ENCODE results near the gene MYMX. TPM values are rescaled to one million over a fixed set of nuclear protein-coding genes. Genes with fewer than 3 reads are reported as not detected.
"Not testable (repeated sequence)": the region's sequence is repeated elsewhere in the genome, so short reads cannot be mapped to it uniquely, and the experiment has no call there.

MYMX gene
- polyA plus RNA-seq, 1 experiment: not detected

DNA sequence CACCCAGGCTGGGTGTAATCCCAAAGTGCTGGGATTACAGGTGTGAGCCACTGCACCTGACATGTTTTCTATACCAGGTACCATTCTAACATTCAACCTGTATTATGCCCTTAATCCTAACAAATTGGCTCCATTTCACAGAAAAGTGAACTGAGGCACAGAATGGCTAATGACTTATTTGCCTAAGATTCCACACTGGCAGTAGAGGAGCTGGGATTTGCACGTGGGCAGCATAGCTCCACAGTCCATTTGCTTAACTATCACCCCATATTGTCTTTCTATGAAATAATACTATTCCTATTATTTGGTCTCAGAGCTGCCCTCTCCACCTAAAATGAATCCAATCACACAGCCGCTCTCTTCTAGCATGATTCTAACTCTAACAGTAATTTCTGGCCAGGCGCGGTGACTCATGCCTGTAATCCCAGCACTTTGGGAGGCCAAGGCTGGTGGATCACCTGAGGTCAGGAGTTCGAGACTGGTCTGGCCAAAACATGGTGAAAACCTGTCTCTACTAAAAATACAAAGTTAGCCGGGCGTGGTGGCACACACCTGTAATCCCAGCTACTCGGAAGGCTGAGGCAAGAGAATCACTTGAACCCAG lies 23.3 kb upstream of the MYMX start:
- no peak overlapping the region for H3K4me3 ChIP-seq (ENCODE audit: low read depth, low read length)
- no peak for DNase-seq (ENCODE audit: low read depth)
- POLR2A ChIA-PET: no interaction called here
- peaks cover 3% of the 10 kb centered on the region for H3K27me3 ChIP-seq (ENCODE audit: control insufficient read depth, insufficient read depth, low read length)
- CTCF ChIA-PET: interaction anchor here (1.1 to 1.4 kb wide), 2 partner anchors 32 to 41 kb away, joined by 3 to 4 read pairs; no protein-coding TSS in a partner anchor
- TF ChIP-seq, protein P1, sequence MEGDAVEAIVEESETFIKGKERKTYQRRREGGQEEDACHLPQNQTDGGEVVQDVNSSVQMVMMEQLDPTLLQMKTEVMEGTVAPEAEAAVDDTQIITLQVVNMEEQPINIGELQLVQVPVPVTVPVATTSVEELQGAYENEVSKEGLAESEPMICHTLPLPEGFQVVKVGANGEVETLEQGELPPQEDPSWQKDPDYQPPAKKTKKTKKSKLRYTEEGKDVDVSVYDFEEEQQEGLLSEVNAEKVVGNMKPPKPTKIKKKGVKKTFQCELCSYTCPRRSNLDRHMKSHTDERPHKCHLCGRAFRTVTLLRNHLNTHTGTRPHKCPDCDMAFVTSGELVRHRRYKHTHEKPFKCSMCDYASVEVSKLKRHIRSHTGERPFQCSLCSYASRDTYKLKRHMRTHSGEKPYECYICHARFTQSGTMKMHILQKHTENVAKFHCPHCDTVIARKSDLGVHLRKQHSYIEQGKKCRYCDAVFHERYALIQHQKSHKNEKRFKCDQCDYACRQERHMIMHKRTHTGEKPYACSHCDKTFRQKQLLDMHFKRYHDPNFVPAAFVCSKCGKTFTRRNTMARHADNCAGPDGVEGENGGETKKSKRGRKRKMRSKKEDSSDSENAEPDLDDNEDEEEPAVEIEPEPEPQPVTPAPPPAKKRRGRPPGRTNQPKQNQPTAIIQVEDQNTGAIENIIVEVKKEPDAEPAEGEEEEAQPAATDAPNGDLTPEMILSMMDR (IDR thresholded peaks at IDR 0.05; ENCODE audit: insufficient read depth, low read depth, low read length): no peak
- H3K36me3 ChIP-seq (ENCODE audit: control insufficient read depth, insufficient read depth, low read length): no peaks in the 10 kb centered on the region

DNA sequence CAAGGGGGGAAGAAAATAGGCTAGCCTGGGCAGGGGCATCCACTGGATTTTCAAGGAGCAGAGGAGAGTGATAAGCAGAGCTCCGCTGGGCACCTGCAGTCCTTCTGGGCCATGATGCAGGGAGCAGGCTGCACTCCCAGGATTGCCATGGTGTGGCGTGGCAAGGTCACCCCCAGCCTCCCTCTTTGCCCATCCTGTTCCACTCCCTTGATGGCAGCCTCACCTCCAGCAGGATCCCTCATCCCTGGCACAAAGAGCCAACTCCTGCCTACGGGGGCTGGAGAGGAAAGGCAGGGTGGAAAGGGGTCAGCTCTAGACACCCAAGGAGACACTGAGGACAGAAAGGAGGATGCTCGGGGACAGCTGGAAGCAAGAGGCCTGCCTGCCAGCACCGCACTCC lies 22.4 kb upstream of the MYMX start:
- TF ChIP-seq, protein P1 (IDR thresholded peaks at IDR 0.05; ENCODE audit: insufficient read depth, low read depth, low read length): no peak
- no peak for DNase-seq (ENCODE audit: low read depth)

DNA sequence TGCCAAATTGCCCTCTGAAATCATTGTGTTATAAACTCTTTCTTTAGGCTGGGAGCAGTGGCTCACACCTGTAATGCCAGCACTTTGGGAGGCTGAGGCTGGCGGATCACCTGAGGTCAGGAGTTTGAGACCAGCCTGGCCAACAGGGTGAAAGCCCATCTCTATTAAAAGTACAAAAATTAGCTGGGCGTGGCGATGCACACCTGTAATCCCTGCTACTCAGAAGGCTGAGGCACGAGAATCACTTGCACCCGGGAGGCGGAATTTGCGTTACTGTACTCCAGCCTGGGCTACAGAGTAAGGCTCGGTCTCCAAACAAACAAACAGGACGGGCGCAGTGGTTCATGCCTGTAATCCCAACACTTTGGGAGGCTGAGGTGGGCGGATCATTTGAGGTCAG lies 20.4 kb upstream of the MYMX start:
- POLR2A ChIA-PET; H3K4me3 ChIP-seq (ENCODE audit: low read depth, low read length): not testable (repeated sequence)
- CTCF ChIA-PET: interaction anchor here (1.4 kb wide), 1 partner anchor 38 kb away, joined by 4 read pairs; no protein-coding TSS in a partner anchor

More for the DNA sequence above, 22.4 kb upstream of the MYMX start:
- CTCF ChIA-PET: interaction anchor here (0.5 to 1.4 kb wide), 3 partner anchors 20 to 74 kb away, joined by 3 to 7 read pairs (median 3); no protein-coding TSS in a partner anchor
- H3K4me3 ChIP-seq (ENCODE audit: low read depth, low read length): no peak overlapping the region
- H3K27me3 ChIP-seq (ENCODE audit: control insufficient read depth, insufficient read depth, low read length): peaks cover 3% of the 10 kb centered on the region
- POLR2A ChIA-PET: no interaction called here
- H3K36me3 ChIP-seq (ENCODE audit: control insufficient read depth, insufficient read depth, low read length): no peaks in the 10 kb centered on the region

DNA sequence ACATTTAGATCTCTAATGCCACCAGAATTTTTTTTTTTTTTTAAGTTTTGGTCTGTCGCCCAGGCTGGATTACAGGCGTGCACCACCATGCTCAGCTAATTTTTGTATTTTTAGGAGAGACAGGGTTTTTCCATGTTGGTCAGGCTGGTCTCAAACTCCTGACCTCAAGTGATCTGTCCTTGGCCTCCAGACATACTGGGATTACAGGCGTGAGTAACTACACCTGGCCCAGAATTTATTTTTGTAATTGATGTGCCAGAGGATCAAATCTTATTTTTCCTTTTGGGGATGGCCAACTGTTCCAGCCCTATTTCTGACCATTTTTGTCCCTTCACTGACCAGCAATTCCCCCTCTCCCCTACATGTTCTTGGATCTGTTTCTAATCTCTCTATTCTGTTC lies 18.0 kb upstream of the MYMX start:
- Histone ChIP-seq H3K4me3 (ENCODE audit: low read depth, low read length) (no peak overlapping the region), H3K36me3 (ENCODE audit: control insufficient read depth, insufficient read depth, low read length) (no peaks in the 10 kb centered on the region), H3K27me3 (ENCODE audit: control insufficient read depth, insufficient read depth, low read length) (peaks cover 8% of the 10 kb centered on the region)
- ChIA-PET CTCF (no interaction called here), POLR2A (no interaction called here)
- TF ChIP-seq, protein P1 (IDR thresholded peaks at IDR 0.05; ENCODE audit: insufficient read depth, low read depth, low read length): no peak
- DNase-seq (ENCODE audit: low read depth): no peak

More for the DNA sequence above, 20.4 kb upstream of the MYMX start:
- DNase-seq (ENCODE audit: low read depth); H3K27me3 ChIP-seq (ENCODE audit: control insufficient read depth, insufficient read depth, low read length); H3K36me3 ChIP-seq (ENCODE audit: control insufficient read depth, insufficient read depth, low read length): not testable (repeated sequence)

DNA sequence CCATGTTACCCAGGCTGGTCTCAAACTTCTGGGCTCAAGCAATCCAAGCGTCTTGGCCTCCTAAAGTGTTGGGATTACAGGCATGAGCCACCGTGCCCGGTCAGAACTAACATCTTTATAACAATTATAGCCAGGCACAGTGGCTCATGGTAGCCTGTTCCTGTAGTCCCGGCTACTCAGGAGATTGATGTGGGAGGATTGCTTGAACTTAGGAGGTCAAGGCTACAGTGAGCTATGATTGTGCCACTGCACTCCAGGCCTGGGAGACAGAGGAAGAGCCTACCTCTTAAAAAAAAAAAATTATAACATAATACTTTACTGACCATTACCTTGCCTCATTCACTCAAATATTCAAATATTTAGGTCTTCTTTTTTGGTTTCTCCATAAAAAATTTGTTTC lies 16.8 kb upstream of the MYMX start:
- TF ChIP-seq, protein P1 (IDR thresholded peaks at IDR 0.05; ENCODE audit: insufficient read depth, low read depth, low read length): no peak
- CTCF ChIA-PET: interaction anchor here (1.1 to 1.8 kb wide), 2 partner anchors 22 to 35 kb away, joined by 6 to 7 read pairs; no protein-coding TSS in a partner anchor
- POLR2A ChIA-PET: no interaction called here
- H3K4me3 ChIP-seq (ENCODE audit: low read depth, low read length): no peak overlapping the region
- no peaks in the 10 kb centered on the region for H3K36me3 ChIP-seq (ENCODE audit: control insufficient read depth, insufficient read depth, low read length)
- no peak for DNase-seq (ENCODE audit: low read depth)
- peaks cover 9% of the 10 kb centered on the region for H3K27me3 ChIP-seq (ENCODE audit: control insufficient read depth, insufficient read depth, low read length)

DNA sequence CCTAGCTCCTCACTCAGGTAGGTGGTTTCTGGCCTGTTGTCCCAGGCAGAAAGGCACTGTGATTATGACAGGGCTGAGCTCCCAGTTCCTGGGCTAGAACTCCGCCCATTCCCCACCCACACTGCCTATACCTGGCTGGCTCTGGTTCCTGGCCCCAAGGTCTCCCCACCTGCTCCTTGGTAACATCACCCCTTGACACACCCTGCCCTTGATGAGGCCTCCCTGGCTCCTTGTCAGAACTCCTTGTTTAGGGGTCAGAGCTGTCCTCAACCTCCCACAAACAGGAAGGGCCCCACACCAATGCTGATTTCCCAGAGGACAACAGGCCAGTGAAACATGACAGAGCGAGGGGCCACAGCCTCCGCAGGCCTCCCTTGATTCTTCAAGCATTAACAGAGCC lies 15.5 kb upstream of the MYMX start:
- Histone ChIP-seq H3K4me3 (ENCODE audit: low read depth, low read length) (no peak overlapping the region), H3K27me3 (ENCODE audit: control insufficient read depth, insufficient read depth, low read length) (peaks cover 6% of the 10 kb centered on the region; the same call in 1 of the 2 replicates), H3K36me3 (ENCODE audit: control insufficient read depth, insufficient read depth, low read length) (no peaks in the 10 kb centered on the region)
- ChIA-PET CTCF (interaction anchor here (1.1 to 1.8 kb wide), 5 partner anchors 10 to 33 kb away, joined by 3 to 7 read pairs (median 4); no protein-coding TSS in a partner anchor), POLR2A (no interaction called here)
- no peak for DNase-seq (ENCODE audit: low read depth)
- TF ChIP-seq, protein P1 (IDR thresholded peaks at IDR 0.05; ENCODE audit: insufficient read depth, low read depth, low read length): no peak
